ENCODE results near the gene SPIRE1.
"Not testable (repeated sequence)": the region's sequence is repeated elsewhere in the genome, so short reads cannot be mapped to it uniquely, and the experiment has no call there.

The SPIRE1 gene

DNA sequence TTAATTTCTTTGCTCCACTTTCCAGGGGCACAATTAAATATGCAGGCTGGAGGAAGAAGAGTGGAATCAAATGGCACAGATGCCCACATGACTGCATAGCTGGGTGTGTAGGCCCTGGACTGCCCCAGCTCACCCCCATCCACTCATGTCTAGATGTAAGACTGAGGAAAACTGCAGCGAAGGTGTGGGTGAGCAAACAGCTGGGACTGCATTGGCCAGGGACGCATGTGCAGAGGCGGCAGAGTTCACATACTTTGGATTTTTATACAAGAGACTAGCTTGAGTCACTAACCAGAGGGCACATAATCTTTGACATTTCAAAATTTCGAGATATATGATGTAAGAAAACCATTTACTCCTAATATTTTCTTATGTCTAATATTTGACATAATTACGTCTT lies 60.1 kb downstream of the SPIRE1 start:
- no peak for DNase-seq

DNA sequence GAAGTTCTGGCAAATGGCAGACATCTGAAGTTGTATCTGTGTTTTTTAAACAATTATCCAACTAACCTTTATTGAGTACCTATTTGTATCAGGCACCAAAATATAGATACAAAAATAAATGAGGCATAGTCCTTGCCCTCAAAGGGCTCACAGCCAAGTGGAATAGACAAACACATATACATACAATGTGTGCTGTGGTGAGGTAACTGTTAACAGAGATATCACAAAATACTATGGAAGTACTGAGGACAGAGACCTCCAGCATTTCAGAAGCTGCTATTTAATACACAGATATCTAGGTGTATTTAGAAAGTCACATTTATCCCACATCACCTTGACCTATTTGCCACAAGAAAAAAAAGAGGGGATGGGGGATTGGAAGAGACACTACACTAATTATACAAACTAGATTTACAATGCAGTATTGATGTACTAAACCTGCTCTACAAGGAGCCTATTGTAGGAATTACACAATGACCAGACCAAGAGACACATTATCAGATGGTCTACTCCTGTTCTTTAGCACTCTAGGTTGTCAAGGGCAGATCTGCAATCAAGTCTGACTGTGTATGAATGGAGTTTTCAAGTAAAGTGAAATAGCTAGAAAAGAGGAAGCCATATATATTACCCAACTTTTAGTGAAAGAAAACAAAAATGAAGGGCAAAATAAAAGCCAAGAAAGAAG lies 62.2 kb downstream of the SPIRE1 start:
- DNase-seq: no peak

DNA sequence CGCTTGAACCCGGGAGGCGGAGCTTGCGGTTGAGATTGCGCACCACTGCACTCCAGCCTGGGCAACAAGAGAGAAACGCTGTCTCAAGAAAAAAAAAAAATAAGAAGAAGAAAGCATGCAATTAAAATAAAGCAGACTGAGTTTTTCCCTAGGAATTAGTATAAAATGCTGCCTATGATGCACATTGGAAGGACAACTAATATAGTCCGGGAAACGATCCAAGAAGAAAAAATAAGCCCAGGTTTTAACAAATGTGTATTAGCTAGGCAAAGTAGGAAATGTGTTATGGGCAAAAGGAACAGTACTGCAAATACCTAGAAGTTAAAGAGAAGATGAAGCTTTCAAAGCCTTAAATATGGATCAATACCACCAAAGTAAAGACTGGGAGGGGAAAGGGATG lies 64.0 kb downstream of the SPIRE1 start:
- no peak for DNase-seq

DNA sequence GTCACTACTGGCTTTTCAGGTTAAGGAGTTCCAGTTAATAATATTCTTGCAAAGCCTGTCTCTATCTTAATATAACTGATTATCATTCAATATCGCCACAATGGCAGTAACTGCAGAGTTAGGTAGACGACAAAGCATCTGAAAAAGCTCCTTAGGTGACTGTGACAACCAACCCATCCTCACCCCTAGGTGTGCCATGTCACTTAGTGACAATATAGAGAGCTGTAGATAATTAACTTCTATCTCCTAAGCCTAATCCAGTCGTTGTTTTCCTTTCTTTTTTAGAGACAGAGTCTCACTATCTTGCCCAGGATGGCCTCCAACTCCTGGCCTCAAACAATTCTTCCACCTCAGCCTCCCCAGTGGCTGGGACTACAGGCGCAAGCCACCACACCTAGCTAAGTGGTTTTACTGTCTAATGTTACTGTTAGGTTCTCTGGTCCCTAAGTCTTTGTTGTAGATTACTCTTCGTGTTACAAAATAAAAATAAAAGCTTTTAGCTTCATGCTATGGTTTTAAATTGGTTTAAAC lies 65.2 kb downstream of the SPIRE1 start:
- no peak for DNase-seq

DNA sequence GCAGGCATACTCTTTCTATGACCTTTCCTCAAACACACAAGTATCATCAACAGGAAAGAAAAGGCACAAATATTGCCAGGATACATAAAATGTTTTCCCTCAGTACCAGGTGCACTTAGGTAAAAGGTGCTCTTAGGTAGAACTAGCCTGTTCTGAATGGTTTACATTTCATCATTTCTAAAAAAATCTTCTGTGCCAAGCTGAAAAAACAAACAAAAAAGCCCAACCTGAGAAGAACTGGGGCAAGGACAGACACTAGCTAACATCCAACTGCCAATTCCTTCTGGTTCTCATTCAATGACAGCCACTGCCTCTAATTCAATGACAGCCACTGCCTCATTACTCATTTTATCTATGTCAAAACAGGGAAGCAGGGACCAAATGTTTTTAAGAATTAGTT lies 68.5 kb downstream of the SPIRE1 start:
- no peak for DNase-seq

DNA sequence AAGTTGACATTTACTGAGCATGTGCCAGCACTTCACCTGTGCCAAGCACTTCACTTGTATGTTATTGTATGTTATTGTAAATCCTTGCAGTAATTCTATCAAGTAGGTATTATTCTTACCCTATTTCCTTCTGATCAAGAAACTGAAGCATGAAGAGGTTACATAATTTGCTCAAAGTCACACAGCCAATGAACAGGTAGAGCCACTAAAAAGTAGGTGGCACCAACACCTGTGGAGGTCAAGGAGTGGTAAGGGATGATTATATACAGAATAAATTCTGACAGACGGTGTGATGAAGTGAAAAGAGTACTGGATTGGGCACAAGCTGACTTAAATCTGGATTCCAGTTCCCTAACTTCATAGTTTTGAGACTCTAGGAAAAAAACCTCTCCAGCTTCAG lies 71.0 kb downstream of the SPIRE1 start:
- no peak for DNase-seq

DNA sequence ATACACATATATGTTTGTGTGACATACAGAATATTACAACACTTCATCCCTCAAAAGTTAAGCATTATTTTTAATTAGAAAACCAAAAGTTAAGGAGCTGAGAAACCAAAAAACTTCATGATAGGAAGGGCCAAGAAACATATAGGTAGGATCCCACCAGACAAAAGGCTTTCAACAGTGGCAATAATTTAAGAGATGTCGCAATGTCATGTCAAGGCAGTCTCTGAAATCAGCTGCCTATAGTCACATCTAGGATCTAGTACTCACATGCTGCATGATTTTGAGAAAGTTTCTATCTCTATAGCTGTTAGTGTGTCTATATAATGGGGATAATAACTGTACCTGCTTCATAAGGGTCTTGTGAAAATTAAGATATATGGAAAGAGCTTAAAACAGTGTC lies 72.7 kb downstream of the SPIRE1 start:
- DNase-seq: no peak

DNA sequence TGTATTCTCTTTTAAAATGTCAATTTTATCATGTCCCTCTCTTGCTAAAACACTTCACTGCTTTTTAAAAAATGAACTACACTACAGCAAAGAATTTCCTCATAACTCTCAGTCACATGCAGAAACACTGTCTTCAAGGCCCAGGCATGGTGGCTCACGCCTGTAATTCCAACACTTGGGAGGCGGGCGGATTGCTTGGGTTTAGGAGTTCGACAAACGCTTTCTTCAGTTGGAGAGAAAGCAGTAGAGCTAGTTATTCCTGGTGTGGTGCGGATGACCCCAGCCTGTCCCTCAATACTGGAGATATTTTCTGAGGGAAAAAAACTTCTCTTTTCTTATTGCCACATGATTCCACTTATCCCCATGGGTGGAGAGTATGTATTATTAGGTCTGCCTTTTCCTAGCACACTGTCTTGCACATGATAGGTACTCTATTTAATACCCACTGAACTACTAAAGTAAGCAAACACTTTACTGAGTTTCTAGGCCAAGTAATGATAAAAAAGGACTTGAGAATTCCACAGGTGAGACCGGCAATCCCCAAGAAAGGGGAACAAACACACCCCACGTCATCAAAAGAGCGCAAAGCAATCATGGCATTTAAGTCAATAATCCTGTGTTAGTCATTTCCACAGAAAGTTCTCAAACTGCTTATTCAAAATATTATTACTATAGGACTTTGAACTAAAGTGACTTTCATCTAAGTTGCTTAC lies 77.1 kb downstream of the SPIRE1 start:
- DNase-seq: no peak

DNA sequence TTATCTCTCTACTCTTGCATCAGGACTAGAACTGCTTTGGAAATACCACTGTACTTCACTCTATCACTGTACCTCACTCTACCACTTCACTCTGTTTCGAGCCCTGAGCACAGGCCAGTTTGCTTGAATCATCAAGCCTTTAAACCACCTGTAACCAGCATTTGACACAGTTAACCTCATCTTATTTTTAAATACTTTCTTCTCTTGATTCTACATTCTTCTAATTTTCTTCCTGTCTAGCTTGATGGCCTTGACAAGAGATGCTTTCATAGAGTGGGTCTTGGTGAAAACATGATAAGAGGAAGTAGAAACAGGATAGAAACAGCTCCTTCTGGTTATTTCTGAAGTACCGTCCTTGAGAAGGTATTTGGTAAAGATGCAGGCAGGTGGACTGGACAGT lies 78.1 kb downstream of the SPIRE1 start:
- DNase-seq: no peak

DNA sequence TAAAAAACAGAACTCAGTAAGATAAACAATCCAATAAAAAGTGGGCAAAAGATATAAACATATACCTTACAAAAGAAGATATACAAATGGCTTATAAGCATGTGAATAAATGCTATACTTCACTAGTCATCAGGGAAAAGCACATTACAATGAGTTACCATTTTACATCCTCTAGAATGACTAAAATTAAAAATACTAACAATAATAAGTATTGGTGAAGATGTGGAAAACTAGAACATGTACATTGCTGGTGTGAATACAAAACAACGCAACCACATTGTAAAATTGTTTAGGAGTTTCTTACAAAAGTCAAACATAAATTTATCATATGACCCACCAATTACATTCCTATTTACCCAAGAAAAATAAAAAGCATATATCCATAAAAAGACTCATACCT lies 80.1 kb downstream of the SPIRE1 start:
- no peak for DNase-seq

DNA sequence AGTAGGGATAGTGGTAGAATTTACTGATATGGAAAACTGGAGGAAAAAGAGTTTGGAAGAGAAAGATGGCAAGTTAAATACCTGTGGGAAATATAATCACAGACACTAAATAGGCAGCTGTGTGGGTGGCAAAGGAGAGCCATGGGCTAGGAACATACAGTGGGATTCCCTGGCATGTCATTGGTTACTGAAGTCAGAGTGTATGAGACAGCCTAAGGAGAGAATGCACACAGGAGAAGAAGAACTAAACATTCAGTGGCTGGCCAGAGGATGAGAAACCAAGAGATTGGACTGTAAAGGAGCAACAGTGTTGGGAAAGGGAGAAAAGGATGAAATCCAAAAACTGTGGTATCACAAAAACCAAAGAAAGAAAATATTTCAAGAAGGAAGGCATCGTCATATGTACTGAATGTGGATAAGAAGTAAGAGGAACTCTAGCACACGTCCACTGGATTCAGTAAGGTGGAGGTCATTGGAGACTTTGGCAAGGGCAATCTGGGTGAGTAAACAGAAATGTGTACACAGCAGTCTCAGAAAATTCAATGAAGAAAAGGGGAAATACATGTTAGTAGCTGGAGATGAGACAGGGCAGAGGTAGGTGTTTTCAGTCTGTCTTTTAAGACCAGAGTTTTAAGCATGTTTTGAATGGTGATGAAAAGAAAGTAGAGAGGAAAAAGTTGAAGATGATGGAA lies 83.3 kb downstream of the SPIRE1 start:
- DNase-seq: no peak

DNA sequence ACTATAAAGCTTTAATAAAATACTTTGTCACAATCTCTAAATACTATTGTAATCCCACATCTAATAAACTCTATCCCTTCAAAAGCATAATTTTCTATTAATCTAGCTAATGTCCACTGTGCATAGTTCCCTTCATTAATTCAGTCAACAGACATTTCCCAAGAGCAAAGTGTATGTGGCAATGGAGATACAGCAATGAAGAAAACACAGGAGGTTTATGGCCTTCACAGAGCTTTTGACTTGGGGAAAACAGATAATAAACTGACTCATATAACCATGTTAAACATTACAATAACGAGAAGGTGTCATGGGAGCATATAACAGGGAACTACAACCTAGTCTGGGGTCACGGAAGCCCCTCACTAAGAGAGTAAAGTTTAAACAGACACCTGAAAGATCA lies 86.3 kb downstream of the SPIRE1 start:
- DNase-seq: no peak

DNA sequence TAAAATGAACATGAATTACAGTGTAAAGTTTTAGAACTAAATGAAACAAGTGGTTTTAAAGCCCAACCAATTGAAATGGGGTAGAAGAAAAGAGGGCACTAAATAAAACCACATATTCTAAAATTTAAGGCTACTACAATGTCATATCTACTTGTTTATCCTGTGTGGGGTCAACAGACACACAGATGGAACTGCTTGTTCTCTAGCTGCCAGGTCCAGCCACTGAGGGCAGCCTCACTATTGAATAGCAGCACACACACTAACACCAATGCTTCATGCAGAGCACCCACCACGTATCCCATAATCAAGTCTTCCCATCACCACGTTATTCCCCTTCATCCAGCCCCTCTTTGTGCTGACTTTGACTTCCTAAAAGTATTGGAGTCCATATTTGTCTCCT lies 88.1 kb downstream of the SPIRE1 start:
- DNase-seq: no peak

DNA sequence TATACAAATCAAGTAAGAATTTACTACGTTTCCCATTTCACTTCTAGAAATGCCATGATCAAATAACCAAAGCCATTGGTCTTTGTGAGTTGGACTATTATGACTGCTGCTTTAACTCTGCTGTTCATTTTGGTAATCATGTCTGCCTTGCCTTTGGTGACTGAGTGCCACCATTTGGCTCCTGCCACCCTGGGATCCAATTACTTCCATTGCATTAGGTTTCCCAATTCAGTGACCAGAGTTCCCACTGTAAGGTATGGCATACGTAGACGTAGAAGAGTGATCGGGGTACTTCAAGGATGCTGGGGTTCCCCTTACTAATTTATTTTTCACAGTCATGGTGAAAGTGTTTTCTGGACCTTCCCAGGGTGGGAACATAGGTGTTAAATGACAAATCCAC lies 90.1 kb downstream of the SPIRE1 start:
- DNase-seq: no peak

DNA sequence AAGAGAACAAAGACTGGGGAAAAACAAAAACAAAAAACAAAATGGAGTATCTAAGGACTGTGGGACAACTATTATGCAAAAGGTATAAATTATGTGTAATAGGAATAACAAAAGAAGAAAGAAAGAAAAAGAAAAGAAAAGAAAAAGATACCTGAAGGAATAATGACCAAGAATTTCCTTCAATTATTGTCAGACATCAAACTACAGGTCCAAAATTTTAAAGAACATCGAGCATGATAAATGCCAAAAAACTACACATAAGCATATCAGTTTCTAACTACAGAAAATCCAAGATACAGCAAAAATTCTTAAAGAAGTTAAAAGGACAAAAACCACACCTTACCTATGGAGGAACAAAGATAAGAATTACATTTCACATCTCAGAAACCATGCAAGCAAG lies 93.0 kb downstream of the SPIRE1 start:
- DNase-seq: no peak

DNA sequence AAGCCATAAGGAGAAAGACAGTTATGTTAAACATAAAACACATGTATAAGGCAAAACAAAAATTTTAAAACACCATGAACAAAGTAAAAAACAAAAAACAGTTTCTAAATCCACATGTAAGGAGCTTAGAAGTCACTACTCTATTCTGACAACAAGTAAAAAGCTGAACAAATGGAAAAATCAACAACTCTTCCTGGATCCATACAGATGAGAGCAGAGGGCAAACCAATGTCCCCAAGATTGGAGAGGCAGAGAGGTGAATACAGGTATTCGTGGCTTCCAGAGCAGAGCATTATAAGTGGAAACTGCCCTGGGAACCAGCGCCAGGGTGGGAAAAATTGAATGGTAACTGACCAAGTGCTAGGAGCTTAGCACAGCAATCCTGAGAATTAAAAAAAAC lies 93.5 kb downstream of the SPIRE1 start:
- no peak for DNase-seq

DNA sequence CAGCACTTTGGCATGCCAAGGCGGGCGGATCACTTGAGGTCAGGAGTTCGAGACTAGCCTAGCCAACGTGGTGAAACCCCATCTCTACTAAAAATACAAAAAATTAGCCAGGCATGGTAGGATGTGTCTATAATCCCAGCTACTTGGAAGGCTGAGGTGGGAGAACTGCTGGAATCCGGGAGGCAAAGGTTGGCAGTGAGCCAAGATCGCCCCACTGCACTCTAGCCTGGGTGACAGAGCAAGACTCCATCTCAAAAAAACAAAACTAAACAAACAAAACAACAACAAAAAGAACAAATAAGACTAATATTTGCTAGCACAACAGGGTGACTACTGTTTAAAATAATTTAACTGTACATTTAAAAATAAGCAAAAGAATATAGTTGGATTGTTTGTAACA lies 97.3 kb downstream of the SPIRE1 start:
- not testable (repeated sequence) for DNase-seq

DNA sequence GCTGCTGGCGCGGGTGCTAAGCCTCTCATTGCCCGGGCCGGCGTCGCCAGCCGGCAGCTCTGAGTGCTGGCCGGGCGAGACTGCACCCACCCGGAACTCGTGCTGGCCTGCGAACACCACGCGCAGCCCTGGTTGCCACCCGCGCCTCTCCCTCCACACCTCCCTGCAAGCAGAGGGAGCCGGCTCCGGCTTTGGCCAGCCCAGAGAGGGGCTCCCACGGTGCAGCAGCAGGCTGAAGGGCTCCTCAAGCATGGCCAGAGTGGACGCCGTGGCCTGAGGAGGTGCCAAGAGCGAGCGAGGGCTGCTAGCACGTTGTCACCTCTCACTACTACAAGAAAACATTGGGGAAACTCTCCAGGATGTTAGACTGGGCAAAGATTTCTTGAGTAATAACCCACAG lies 98.6 kb downstream of the SPIRE1 start:
- DNase-seq: no peak

DNA sequence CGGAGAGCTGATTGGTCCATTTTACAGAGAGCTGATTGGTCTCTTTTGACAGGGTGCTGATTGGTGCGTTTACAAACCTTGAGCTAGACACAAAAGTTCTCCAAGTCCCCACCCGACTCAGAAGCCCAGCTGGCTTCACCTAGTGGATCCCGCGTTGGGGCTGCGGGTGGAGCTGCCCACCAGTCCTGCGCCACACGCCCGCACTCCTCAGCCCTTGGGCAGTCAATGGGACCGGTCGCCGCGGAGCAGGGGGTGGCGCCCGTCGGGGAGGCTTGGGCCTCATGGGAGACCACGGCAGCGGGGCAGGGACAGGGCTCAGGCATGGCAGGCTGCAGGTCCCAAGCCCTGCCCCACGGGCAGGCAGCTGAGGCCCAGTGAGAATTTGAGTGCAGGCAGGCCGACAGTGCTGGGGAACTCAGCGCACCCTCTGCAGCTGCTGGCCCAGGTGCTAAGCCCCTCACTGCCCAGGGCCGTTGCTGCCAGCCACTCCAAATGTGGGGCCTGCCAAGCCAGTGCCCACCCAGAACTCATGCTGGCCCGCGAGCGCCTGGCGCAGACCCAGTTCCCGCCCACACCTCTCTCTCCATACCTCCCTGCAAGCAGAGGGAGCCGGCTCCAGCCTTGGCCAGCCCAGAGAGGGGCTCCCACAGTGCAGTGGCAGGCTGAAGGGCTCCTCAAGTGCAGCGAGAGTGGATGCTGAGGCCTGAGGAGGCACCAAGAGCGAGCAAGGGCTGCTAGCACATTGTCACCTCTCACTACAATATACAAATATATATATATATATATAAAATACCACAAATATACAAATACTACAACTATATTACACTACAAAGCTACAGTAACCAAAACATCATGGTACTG lies 100.7 kb downstream of the SPIRE1 start:
- DNase-seq: no peak

DNA sequence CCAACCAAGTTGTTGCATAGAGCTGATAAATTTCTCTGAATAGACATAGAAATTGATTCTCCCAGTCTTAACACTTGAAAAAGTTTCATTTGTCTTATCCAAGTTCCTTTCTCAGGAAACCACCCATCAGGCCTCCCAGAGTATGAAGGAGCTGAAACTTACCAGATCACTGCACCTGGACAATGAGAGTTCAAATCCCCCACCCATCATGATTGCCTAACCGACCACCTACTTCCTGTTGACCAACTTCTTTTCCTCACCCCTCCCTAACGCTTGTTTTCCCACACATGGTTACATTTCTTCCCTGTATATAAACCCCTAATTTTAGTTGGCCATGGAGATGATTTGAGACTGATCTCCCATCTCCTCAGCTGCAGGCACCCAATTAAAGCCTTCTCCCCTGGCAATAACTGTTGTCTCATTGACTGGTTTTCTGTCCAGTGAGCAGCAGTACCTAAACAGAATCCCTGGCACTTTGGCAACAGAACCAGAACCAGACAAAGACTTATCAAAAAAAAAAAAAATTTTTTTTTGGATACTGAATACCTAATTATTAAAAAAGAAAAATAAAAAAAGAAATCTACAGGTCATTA lies 103.0 kb downstream of the SPIRE1 start:
- DNase-seq: no peak

DNA sequence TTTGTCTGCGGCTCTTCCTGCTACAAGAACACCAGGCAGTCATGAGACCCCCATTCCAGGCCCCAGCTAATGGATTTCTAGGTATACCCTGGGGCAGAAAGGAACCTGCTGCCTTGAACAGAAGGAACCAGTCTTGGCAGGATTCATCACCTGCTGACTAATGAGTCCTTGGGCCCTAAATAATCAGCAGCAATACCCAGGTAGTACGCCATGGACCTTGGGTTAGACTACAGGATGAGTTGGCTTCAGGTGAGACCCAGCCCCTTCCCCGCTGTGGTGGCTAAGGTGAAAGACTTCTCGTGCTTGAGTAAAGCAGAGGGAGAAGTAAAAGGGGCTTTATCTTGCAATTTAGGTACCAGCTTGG lies 105.0 kb downstream of the SPIRE1 start:
- no peak for DNase-seq

DNA sequence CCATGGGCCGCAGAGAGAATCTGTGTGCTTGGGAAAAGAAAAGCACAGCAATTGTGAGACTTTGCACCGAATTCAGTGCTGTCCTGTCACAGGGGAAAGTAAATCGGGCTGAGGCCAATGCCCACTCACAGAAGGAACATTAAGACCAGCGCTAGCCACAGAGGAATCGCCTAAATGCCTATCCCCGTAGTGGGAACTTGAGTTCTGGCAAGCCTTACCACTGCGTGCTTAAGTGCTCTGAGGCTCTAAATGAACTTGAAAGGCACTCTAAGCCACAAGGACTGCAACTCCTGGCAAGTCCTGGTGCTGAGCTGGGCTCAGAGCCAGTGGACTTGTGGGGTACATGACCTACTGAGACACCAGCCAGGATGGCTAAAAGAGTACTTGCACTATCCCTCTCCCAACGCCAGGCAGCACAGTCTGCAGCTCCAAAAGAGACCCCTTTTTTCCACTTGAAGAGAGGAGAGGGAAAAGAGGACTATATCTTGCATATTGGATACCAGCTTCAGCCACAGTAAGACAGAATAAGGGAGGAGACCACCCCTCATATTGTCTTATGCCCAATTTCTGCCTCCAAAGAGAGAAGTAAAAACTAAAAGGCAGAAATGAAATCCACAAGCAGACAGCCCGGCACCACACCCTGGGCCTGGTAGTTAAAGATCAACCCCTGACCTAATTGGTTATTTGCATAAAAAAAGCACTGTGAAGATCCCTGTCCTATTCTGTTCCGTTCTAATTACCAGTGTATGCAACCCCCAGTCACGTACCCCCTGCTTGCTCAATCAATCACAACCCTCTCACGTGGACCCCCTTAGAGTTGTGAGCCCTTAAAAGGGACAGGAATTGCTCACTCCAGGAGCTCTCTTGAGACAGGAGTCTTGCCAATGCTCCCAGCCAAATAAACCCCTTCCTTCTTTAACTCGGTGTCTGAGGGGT lies 105.7 kb downstream of the SPIRE1 start:
- DNase-seq: not testable (repeated sequence)

Data from CD4-positive, alpha-beta T cell treated with Interleukin-12 subunit alpha and Interleukin-12 subunit beta, for 1 hour (primary cell).